H9 (cell line): ENCODE data around the gene PEX12. TPM values are rescaled to one million over a fixed set of nuclear protein-coding genes. Genes with fewer than 3 reads are reported as not detected.

Experiments
- DNase-seq: peaks from one replicate; pipeline ENCODE4 v3.0.0-alpha.2; 2017
- H2AFZ ChIP-seq: one replicate; pipeline ENCODE4 v1.6.1; 2013; ENCODE audit warnings: mild to moderate bottlenecking, low read length, control low read depth, moderate library complexity
- H2AK5ac ChIP-seq: 2 replicates; pipeline ENCODE4 v1.6.1; 2013; ENCODE audit warnings: low read length, control low read depth, mixed read lengths; ENCODE audit not compliant: insufficient read length
- H2BK120ac ChIP-seq: one replicate; pipeline ENCODE4 v1.6.1; 2013; ENCODE audit warnings: low read depth, mild to moderate bottlenecking, low read length, control low read depth, inconsistent platforms; ENCODE audit not compliant: poor library complexity, severe bottlenecking
- H2BK12ac ChIP-seq: 2 replicates; pipeline ENCODE4 v1.6.1; 2013; ENCODE audit warnings: low read length, control low read depth, mixed read lengths, low read depth; ENCODE audit not compliant: insufficient read length
- H2BK15ac ChIP-seq: 2 replicates; pipeline ENCODE4 v1.6.1; 2013; ENCODE audit warnings: low read depth, low read length, control low read depth
- H2BK20ac ChIP-seq: one replicate; pipeline ENCODE4 v1.6.1; 2013; ENCODE audit warnings: low read depth, mild to moderate bottlenecking, low read length, control low read depth, inconsistent platforms; ENCODE audit not compliant: poor library complexity, severe bottlenecking
- H2BK5ac ChIP-seq: 2 replicates; pipeline ENCODE4 v1.6.1; 2013; ENCODE audit warnings: low read length, control low read depth, mixed read lengths; ENCODE audit not compliant: insufficient read length
- H3K14ac ChIP-seq: 2 replicates; pipeline ENCODE4 v1.6.1; 2013; ENCODE audit warnings: low read length, control low read depth; ENCODE audit not compliant: insufficient read depth
- H3K18ac ChIP-seq: 2 replicates; pipeline ENCODE4 v1.6.1; 2013; ENCODE audit warnings: low read depth, mild to moderate bottlenecking, mixed read lengths, low read length, control low read depth; ENCODE audit not compliant: insufficient read length
- H3K23ac ChIP-seq: 2 replicates; pipeline ENCODE4 v1.6.1; 2013; ENCODE audit warnings: low read length, control low read depth, mixed read lengths, low read depth; ENCODE audit not compliant: insufficient read length
- H3K23me2 ChIP-seq: 2 replicates; pipeline ENCODE4 v1.6.1; 2013; ENCODE audit warnings: low read depth, mild to moderate bottlenecking, mixed read lengths, low read length, control low read depth; ENCODE audit not compliant: insufficient read length, poor library complexity, severe bottlenecking
- H3K27ac ChIP-seq: 2 replicates; pipeline ENCODE4 v1.5.1; 2013; ENCODE audit warnings: low read length, control low read depth, mixed read lengths, low read depth; ENCODE audit not compliant: insufficient read length
- H3K27me3 ChIP-seq: 2 replicates; pipeline ENCODE4 v1.6.1; 2013; ENCODE audit warnings: low read length, control low read depth, inconsistent platforms; ENCODE audit not compliant: insufficient read depth
- H3K4ac ChIP-seq: 2 replicates; pipeline ENCODE4 v1.6.1; 2013; ENCODE audit warnings: low read depth, mild to moderate bottlenecking, control low read depth, inconsistent platforms, low read length, moderate library complexity
- H3K4me1 ChIP-seq: 2 replicates; pipeline ENCODE4 v1.6.1; 2013; ENCODE audit warnings: low read length, control low read depth, inconsistent platforms; ENCODE audit not compliant: insufficient read depth
- H3K4me2 ChIP-seq: 2 replicates; pipeline ENCODE4 v1.6.1; 2013; ENCODE audit warnings: low read length, control low read depth, mixed read lengths; ENCODE audit not compliant: insufficient read length, insufficient read depth
- H3K56ac ChIP-seq: 2 replicates; pipeline ENCODE4 v1.6.1; 2013; ENCODE audit warnings: low read depth, mild to moderate bottlenecking, mixed read lengths, low read length, control low read depth; ENCODE audit not compliant: insufficient read length
- H3K79me1 ChIP-seq: 2 replicates; pipeline ENCODE4 v1.6.1; 2013; ENCODE audit warnings: low read depth, mild to moderate bottlenecking, moderate library complexity, low read length, control low read depth, inconsistent platforms; ENCODE audit not compliant: insufficient read depth, poor library complexity, severe bottlenecking
- H3K79me2 ChIP-seq: 2 replicates; pipeline ENCODE4 v1.6.1; 2013; ENCODE audit warnings: low read length, control low read depth, inconsistent platforms; ENCODE audit not compliant: insufficient read depth
- H3K9ac ChIP-seq: 2 replicates; pipeline ENCODE4 v1.6.1; 2013; ENCODE audit warnings: low read length, control low read depth, mixed read lengths; ENCODE audit not compliant: insufficient read length; ENCODE audit errors: extremely low read depth
- H3K9me3 ChIP-seq: one replicate; pipeline ENCODE4 v1.6.1; 2013; ENCODE audit warnings: low read depth, low read length, inconsistent platforms; ENCODE audit not compliant: control insufficient read depth
- H3T11ph ChIP-seq: one replicate; pipeline ENCODE4 v1.6.1; 2013; ENCODE audit warnings: mild to moderate bottlenecking, low read length, control low read depth, inconsistent platforms
- H4K20me1 ChIP-seq: one replicate; pipeline ENCODE4 v1.6.1; 2013; ENCODE audit not compliant: control insufficient read depth, insufficient read length, insufficient read depth
- H4K5ac ChIP-seq: 2 replicates; pipeline ENCODE4 v1.6.1; 2013; ENCODE audit warnings: low read depth, mild to moderate bottlenecking, mixed read lengths, low read length, control low read depth; ENCODE audit not compliant: insufficient read length
- H4K8ac ChIP-seq: replicated peaks from 2 replicates; pipeline ENCODE4 v1.6.1; 2013; ENCODE audit warnings: low read length, control low read depth, mixed read lengths, low read depth; ENCODE audit not compliant: insufficient read length
- H4K91ac ChIP-seq: 2 replicates; pipeline ENCODE4 v1.6.1; 2013; ENCODE audit warnings: low read depth, mild to moderate bottlenecking, moderate library complexity, mixed read lengths, low read length, control low read depth; ENCODE audit not compliant: insufficient read length
- H3K27ac Mint-ChIP-seq, 3 experiments: 2 replicates in 2 of 3; 3 replicates in 1 of 3; pipeline ENCODE4 v1.8.0; 2020 to 2021; ENCODE audit warnings: mixed read lengths in 3 of 3, mild to moderate bottlenecking in 1 of 3, moderate library complexity in 1 of 3
- H3K27me3 Mint-ChIP-seq: 2 replicates; pipeline ENCODE4 v1.8.0; 2021; ENCODE audit warnings: low read depth, mild to moderate bottlenecking, moderate library complexity, mixed read lengths
- H3K36me3 Mint-ChIP-seq, 3 experiments: 2 replicates in 2 of 3; 3 replicates in 1 of 3; pipeline ENCODE4 v1.8.0; 2020 to 2021; ENCODE audit warnings: low read depth in 3 of 3, mixed read lengths in 3 of 3; ENCODE audit not compliant: insufficient read depth in 1 of 3
- H3K4me1 Mint-ChIP-seq, 2 experiments: 2 replicates each; pipeline ENCODE4 v1.8.0; 2020; ENCODE audit warnings: mixed read lengths in 2 of 2
- H3K4me3 Mint-ChIP-seq, 2 experiments: 2 replicates in 1 of 2; 3 replicates in 1 of 2; pipeline ENCODE4 v1.8.0; 2020 to 2021; ENCODE audit warnings: mild to moderate bottlenecking in 2 of 2, mixed read lengths in 2 of 2, moderate library complexity in 1 of 2
- H3K9me3 Mint-ChIP-seq, 2 experiments: 2 replicates in 1 of 2; 3 replicates in 1 of 2; pipeline ENCODE4 v1.8.0; 2020; ENCODE audit warnings: mild to moderate bottlenecking in 2 of 2, mixed read lengths in 2 of 2, moderate library complexity in 1 of 2
- WGBS: extraction: QIAGEN DNeasy Blood & Tissue Kit; methylation state at CpG from one replicate; pipeline ENCODE4 v1.1.7; 2013; ENCODE audit warnings: missing lambda C conversion rate, low lambda C conversion rate, mixed read lengths; ENCODE audit not compliant: insufficient read length; ENCODE audit errors: extremely low coverage; 5-methylcytosine and 5-hydroxymethylcytosine counted together
- total RNA-seq: library from RNA; stranded (reverse); gene quantifications from 2 replicates; pipeline ENCODE4 v1.2.1, GENCODE V29; 2021
- TF ChIP-seq, protein P1 (sequence below): fragments of 200-600 bp; sonication (generic); conservative IDR thresholded peaks from 3 replicates; pipeline ENCODE4 v1.8.0; 2021; ENCODE audit warnings: antibody characterized with exemption, mild to moderate bottlenecking

The PEX12 gene
- total RNA-seq, 1 experiment from 2014 or later = 5.4 TPM

DNA sequence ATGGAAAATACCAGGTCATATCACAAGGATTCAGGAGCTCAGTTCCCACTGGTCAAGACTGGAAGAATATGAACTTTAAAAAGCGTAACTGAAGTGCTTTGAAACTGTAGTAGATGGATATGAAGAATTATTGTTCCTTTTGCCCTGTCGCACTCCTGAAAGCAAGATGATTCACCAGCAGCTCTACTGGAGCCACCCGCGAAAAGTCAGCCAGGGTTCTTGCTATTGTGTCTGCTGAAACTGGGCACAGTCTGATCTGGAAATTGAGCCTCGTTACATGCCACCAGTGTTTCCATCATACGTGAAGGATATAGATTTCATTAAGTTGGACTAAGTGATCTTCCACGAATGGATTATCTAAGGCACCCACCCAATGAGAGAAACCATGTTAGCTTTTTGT lies 25.3 kb upstream of the PEX12 start:
- Histone ChIP-seq H3K9ac (no peak overlapping the region), H3K79me1 (no peaks in the 10 kb centered on the region), H2AFZ (no peak overlapping the region), H3T11ph (no peak overlapping the region), H3K14ac (no peak overlapping the region), H2BK5ac (no peak overlapping the region), H4K91ac (no peak overlapping the region), H2BK12ac (no peak overlapping the region), H3K9me3 (no peaks in the 10 kb centered on the region), H3K18ac (no peak overlapping the region), H2BK120ac (no peak overlapping the region), H3K4me2 (no peak overlapping the region), H2AK5ac (no peak overlapping the region), H2BK20ac (no peak overlapping the region), H3K79me2 (no peaks in the 10 kb centered on the region), H3K4me1 (no peaks in the 10 kb centered on the region), H2BK15ac (no peak overlapping the region), H4K20me1 (no peaks in the 10 kb centered on the region), H4K5ac (no peak overlapping the region), H3K27me3 (no peaks in the 10 kb centered on the region), H3K27ac (no peak overlapping the region), H3K23ac (no peak overlapping the region), H3K56ac (no peak overlapping the region), H3K23me2 (no peaks in the 10 kb centered on the region), H4K8ac (no peak overlapping the region), H3K4ac (no peak overlapping the region)
- Mint-ChIP-seq H3K9me3 (no peaks in the 10 kb centered on the region), H3K27me3 (no peaks in the 10 kb centered on the region), H3K4me1 (no peaks in the 10 kb centered on the region), H3K4me3 (no peak overlapping the region), H3K27ac (no peak overlapping the region), H3K36me3 (peaks cover 14 to 74% (median 61%) of the 10 kb centered on the region in 3 experiments; a peak in 6 of 7 replicates)
- DNase-seq = no peak
- TF ChIP-seq, protein P1, sequence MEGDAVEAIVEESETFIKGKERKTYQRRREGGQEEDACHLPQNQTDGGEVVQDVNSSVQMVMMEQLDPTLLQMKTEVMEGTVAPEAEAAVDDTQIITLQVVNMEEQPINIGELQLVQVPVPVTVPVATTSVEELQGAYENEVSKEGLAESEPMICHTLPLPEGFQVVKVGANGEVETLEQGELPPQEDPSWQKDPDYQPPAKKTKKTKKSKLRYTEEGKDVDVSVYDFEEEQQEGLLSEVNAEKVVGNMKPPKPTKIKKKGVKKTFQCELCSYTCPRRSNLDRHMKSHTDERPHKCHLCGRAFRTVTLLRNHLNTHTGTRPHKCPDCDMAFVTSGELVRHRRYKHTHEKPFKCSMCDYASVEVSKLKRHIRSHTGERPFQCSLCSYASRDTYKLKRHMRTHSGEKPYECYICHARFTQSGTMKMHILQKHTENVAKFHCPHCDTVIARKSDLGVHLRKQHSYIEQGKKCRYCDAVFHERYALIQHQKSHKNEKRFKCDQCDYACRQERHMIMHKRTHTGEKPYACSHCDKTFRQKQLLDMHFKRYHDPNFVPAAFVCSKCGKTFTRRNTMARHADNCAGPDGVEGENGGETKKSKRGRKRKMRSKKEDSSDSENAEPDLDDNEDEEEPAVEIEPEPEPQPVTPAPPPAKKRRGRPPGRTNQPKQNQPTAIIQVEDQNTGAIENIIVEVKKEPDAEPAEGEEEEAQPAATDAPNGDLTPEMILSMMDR = no peak
- no CpG with 5 or more reads among the region's 7 CpGs for WGBS
